Vagina (tissue), 2 donors: ENCODE measurements around the gene GRB7.

Experiments used
- POLR2A ChIP-seq, 2 donors: fragments of 450-650 bp; IDR thresholded peaks; one replicate each; pipeline ENCODE4 v1.6.1; 2017; ENCODE audit warnings: antibody characterized with exemption in 2 of 2, mild to moderate bottlenecking in 2 of 2, moderate library complexity in 2 of 2
- POLR2AphosphoS5 ChIP-seq, 2 donors: sonication (generic); formaldehyde crosslinking; IDR thresholded peaks; one replicate each; pipeline ENCODE4 v1.9.0; 2017; ENCODE audit warnings: antibody characterized with exemption in 2 of 2, mild to moderate bottlenecking in 2 of 2, low read depth in 1 of 2; ENCODE audit not compliant: insufficient read depth in 1 of 2
- TF ChIP-seq, protein P1 (sequence below), 3 experiments: fragments of 450-650 bp in 2 of 3; fragments of 200-600 bp in 1 of 3; sonication (generic) in 1 of 3; IDR thresholded peaks; one replicate each; pipeline ENCODE4 v1.5.1; 2017 to 2019; ENCODE audit warnings: antibody characterized with exemption in 3 of 3, mild to moderate bottlenecking in 2 of 3, moderate library complexity in 2 of 3

DNA sequence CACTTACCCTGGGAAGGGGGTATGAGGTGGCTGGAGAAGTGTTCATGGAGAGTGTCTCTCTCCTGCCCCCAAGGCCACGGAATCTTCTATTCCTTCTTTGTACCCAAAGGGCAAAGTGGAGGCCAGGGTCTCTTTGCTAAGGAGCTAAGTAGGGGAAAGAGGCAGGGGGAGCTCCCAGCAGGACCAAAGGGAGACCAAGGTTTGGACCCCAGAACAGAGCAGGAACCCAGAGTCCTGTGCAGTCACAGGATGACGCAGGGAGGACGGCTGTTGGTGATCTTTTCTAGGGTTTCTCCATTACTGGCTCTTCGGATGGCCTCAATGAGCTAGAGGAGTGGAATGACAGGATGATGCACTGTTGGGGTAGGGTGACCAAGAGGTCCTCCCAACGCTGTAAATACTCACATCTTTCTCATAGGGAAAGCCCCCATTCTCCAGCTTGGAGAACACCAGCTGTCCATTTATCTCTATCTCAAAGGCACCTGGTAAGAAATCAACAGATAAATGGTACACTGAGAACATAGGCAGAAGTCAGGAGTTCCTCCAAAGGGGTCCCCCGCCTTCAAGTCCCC, 8.4 kb upstream of the GRB7 start:
- TF ChIP-seq, protein P1, sequence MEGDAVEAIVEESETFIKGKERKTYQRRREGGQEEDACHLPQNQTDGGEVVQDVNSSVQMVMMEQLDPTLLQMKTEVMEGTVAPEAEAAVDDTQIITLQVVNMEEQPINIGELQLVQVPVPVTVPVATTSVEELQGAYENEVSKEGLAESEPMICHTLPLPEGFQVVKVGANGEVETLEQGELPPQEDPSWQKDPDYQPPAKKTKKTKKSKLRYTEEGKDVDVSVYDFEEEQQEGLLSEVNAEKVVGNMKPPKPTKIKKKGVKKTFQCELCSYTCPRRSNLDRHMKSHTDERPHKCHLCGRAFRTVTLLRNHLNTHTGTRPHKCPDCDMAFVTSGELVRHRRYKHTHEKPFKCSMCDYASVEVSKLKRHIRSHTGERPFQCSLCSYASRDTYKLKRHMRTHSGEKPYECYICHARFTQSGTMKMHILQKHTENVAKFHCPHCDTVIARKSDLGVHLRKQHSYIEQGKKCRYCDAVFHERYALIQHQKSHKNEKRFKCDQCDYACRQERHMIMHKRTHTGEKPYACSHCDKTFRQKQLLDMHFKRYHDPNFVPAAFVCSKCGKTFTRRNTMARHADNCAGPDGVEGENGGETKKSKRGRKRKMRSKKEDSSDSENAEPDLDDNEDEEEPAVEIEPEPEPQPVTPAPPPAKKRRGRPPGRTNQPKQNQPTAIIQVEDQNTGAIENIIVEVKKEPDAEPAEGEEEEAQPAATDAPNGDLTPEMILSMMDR (IDR thresholded peaks at IDR 0.05) = no peak
- TF ChIP-seq POLR2A (IDR thresholded peaks at IDR 0.05) = no peak
- TF ChIP-seq POLR2AphosphoS5 (IDR thresholded peaks at IDR 0.05; ENCODE audit: insufficient read depth in 1 of 2, low read depth in 1 of 2) = no peak
